Neutrophil (primary cell): ENCODE results near the gene GNG12.

Experiments used
- H3K27ac ChIP-seq: fragments of 200-600 bp; sonication (generic); 2 replicates; pipeline ENCODE4 v1.5.1; 2016; ENCODE audit warnings: mild to moderate bottlenecking, moderate library complexity
- H3K27me3 ChIP-seq: fragments of 200-600 bp; sonication (generic); 2 replicates; pipeline ENCODE4 v1.6.0; 2016; ENCODE audit warnings: mild to moderate bottlenecking
- H3K36me3 ChIP-seq: fragments of 200-600 bp; sonication (generic); 2 replicates; pipeline ENCODE4 v1.5.1; 2017
- H3K4me1 ChIP-seq, 2 experiments: fragments of 200-600 bp in 1 of 2; sonication (generic) in 1 of 2; 1 replicate in 1 of 2; 2 replicates in 1 of 2; pipeline versions ENCODE4 v1.5.1 to v1.6.1; 2013 to 2016; ENCODE audit warnings: low read depth in 1 of 2, low read length in 1 of 2, mild to moderate bottlenecking in 1 of 2, moderate library complexity in 1 of 2; ENCODE audit not compliant: control insufficient read depth in 1 of 2, insufficient read depth in 1 of 2
- H3K4me3 ChIP-seq, 2 experiments: fragments of 200-600 bp in 1 of 2; sonication (generic) in 1 of 2; 1 replicate in 1 of 2; 2 replicates in 1 of 2; pipeline ENCODE4 v1.5.1; 2013 to 2016; ENCODE audit warnings: low read depth in 1 of 2, low read length in 1 of 2, mild to moderate bottlenecking in 1 of 2, moderate library complexity in 1 of 2
- H3K9me3 ChIP-seq: fragments of 200-600 bp; sonication (generic); 2 replicates; pipeline ENCODE4 v1.5.1; 2016
- CTCF ChIP-seq: fragments of 200-600 bp; sonication (generic); IDR thresholded peaks from 2 replicates; pipeline ENCODE4 v1.5.1; 2016; ENCODE audit warnings: antibody characterized with exemption

Gene GNG12

GRCh38 chr1:67814121-67814772 lies 19.0 kb downstream of the GNG12 start:
- Histone ChIP-seq H3K4me1 (no peaks in the 10 kb centered on the region), H3K27me3 (no peaks in the 10 kb centered on the region), H3K27ac (no peak overlapping the region), H3K4me3 (no peak overlapping the region), H3K36me3 (no peaks in the 10 kb centered on the region), H3K9me3 (no peaks in the 10 kb centered on the region)
- no peak for TF ChIP-seq CTCF

DNA sequence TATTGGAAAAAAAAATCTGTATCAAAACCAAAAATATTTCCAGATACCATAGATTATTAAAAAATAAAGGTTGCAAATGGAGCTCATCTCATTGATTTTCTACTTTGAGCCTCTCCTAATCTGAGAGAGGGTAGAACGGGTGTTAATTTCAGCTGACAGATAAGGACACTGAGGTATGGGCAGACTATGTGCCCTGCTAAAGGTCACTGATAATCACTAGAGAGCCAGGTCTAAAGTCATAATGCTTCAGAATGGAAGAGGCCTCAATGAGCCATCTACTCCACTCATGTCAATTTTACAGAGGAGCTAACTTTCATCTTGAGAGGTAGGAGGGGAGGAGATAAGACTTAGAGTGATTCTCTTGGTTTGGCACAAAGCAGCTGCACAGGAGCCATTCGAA lies 21.0 kb downstream of the GNG12 start:
- H3K27ac ChIP-seq: no peak overlapping the region
- no peaks in the 10 kb centered on the region for H3K4me1 ChIP-seq
- no peaks in the 10 kb centered on the region for H3K27me3 ChIP-seq
- H3K4me3 ChIP-seq: no peak overlapping the region
- no peak for TF ChIP-seq CTCF
- H3K36me3 ChIP-seq: no peaks in the 10 kb centered on the region
- H3K9me3 ChIP-seq: no peaks in the 10 kb centered on the region

GRCh38 chr1:67811781-67812180 lies 21.5 kb downstream of the GNG12 start:
- no peak overlapping the region for H3K27ac ChIP-seq
- no peak overlapping the region for H3K4me3 ChIP-seq
- no peaks in the 10 kb centered on the region for H3K27me3 ChIP-seq
- no peaks in the 10 kb centered on the region for H3K36me3 ChIP-seq
- no peaks in the 10 kb centered on the region for H3K9me3 ChIP-seq
- TF ChIP-seq CTCF: no peak
- no peaks in the 10 kb centered on the region for H3K4me1 ChIP-seq

GRCh38 chr1:67809887-67810286 lies 23.4 kb downstream of the GNG12 start:
- H3K27me3 ChIP-seq: no peaks in the 10 kb centered on the region
- H3K4me3 ChIP-seq: no peak overlapping the region
- no peaks in the 10 kb centered on the region for H3K9me3 ChIP-seq
- no peak overlapping the region for H3K27ac ChIP-seq
- no peak for TF ChIP-seq CTCF
- H3K36me3 ChIP-seq: no peaks in the 10 kb centered on the region
- H3K4me1 ChIP-seq: no peaks in the 10 kb centered on the region

DNA sequence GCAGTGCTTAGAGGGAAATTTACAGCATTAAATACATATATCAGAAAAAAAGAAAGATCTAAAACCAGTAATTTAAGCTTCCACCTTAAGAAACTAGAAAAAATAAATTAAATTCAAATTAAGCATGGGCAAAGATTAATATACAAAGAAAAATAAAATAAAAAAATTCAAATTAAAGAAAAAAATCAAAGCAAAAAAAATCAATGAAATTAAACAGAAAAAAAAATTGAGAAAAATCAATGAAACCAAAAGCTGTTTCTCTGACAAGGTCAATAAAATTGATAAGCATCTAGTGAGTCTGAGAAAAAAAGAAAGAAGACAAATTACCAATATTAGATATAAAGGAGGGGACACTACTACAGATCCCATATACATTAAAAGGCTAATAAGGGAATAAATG lies 26.0 kb downstream of the GNG12 start:
- TF ChIP-seq CTCF: no peak

GRCh38 chr1:67804710-67805109 lies 28.6 kb downstream of the GNG12 start:
- H3K27me3 ChIP-seq: peaks cover 11% of the 10 kb centered on the region
- no peak for TF ChIP-seq CTCF
- no peaks in the 10 kb centered on the region for H3K36me3 ChIP-seq
- no peak overlapping the region for H3K4me3 ChIP-seq
- H3K9me3 ChIP-seq: no peaks in the 10 kb centered on the region
- H3K27ac ChIP-seq: no peak overlapping the region
- H3K4me1 ChIP-seq: no peaks in the 10 kb centered on the region

More for the DNA sequence above, 26.0 kb downstream of the GNG12 start:
- no peaks in the 10 kb centered on the region for H3K9me3 ChIP-seq
- no peak overlapping the region for H3K27ac ChIP-seq
- no peaks in the 10 kb centered on the region for H3K27me3 ChIP-seq
- no peak overlapping the region for H3K4me3 ChIP-seq
- no peaks in the 10 kb centered on the region for H3K36me3 ChIP-seq
- H3K4me1 ChIP-seq: no peaks in the 10 kb centered on the region
